GM23338 (cell line): ENCODE measurements around the gene NEK11.

Experiments used
- EZH2 ChIP-seq: fragments of 200-600 bp; sonication (generic); IDR thresholded peaks from one replicate; pipeline ENCODE4 v1.8.0; 2017; ENCODE audit warnings: antibody characterized with exemption, mild to moderate bottlenecking, low read depth; ENCODE audit not compliant: unreplicated experiment
- POLR2AphosphoS5 ChIP-seq: IDR thresholded peaks from 2 replicates; pipeline ENCODE4 v1.6.1; 2016; ENCODE audit warnings: antibody characterized with exemption, low read depth
- ZNF114 ChIP-seq: fragments of 250-450 bp; sonication (Bioruptor Pico); IDR thresholded peaks from 2 replicates; pipeline ENCODE4 v1.5.0; 2020; ENCODE audit warnings: mild to moderate bottlenecking, moderate library complexity
- TF ChIP-seq, protein P1 (sequence below), 2 experiments: fragments of 200-600 bp in 1 of 2; sonication (generic) in 1 of 2; conservative IDR thresholded peaks; 2 replicates each; pipeline versions ENCODE4 v1.5.1 to v1.6.1; 2016 to 2017; ENCODE audit warnings: antibody characterized with exemption in 2 of 2, low read depth in 2 of 2, mild to moderate bottlenecking in 2 of 2, moderate library complexity in 1 of 2
- TF ChIP-seq, protein P2 (sequence below): IDR thresholded peaks from one replicate; pipeline ENCODE4 v1.6.1; 2018; ENCODE audit warnings: antibody characterized with exemption; ENCODE audit not compliant: unreplicated experiment

DNA sequence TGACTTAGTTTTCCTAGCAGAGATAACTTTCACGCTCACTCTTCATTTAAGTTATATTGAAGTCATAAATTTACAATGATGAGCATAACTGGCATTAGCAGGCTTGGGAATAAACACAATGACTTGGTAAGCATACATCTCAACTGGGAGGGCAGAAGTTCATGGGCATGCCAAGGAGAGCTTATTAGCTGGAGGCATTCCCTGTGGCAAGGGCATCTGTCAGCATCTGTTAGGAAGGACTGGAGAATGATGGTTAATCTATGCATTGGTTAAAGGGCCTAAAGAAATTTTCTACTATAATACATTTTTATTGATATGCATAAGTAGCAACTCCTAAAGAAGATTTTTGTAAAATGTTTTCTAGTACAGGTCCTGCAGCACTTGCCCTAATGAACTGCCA, 52.4 kb downstream of the NEK11 start:
- TF ChIP-seq, protein P1, sequence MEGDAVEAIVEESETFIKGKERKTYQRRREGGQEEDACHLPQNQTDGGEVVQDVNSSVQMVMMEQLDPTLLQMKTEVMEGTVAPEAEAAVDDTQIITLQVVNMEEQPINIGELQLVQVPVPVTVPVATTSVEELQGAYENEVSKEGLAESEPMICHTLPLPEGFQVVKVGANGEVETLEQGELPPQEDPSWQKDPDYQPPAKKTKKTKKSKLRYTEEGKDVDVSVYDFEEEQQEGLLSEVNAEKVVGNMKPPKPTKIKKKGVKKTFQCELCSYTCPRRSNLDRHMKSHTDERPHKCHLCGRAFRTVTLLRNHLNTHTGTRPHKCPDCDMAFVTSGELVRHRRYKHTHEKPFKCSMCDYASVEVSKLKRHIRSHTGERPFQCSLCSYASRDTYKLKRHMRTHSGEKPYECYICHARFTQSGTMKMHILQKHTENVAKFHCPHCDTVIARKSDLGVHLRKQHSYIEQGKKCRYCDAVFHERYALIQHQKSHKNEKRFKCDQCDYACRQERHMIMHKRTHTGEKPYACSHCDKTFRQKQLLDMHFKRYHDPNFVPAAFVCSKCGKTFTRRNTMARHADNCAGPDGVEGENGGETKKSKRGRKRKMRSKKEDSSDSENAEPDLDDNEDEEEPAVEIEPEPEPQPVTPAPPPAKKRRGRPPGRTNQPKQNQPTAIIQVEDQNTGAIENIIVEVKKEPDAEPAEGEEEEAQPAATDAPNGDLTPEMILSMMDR (conservative IDR thresholded peaks at IDR 0.05; ENCODE audit: low read depth in 2 of 2), result no peak
- TF ChIP-seq, protein P2, sequence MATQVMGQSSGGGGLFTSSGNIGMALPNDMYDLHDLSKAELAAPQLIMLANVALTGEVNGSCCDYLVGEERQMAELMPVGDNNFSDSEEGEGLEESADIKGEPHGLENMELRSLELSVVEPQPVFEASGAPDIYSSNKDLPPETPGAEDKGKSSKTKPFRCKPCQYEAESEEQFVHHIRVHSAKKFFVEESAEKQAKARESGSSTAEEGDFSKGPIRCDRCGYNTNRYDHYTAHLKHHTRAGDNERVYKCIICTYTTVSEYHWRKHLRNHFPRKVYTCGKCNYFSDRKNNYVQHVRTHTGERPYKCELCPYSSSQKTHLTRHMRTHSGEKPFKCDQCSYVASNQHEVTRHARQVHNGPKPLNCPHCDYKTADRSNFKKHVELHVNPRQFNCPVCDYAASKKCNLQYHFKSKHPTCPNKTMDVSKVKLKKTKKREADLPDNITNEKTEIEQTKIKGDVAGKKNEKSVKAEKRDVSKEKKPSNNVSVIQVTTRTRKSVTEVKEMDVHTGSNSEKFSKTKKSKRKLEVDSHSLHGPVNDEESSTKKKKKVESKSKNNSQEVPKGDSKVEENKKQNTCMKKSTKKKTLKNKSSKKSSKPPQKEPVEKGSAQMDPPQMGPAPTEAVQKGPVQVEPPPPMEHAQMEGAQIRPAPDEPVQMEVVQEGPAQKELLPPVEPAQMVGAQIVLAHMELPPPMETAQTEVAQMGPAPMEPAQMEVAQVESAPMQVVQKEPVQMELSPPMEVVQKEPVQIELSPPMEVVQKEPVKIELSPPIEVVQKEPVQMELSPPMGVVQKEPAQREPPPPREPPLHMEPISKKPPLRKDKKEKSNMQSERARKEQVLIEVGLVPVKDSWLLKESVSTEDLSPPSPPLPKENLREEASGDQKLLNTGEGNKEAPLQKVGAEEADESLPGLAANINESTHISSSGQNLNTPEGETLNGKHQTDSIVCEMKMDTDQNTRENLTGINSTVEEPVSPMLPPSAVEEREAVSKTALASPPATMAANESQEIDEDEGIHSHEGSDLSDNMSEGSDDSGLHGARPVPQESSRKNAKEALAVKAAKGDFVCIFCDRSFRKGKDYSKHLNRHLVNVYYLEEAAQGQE, result no peak
- no peak for TF ChIP-seq ZNF114
- no peak for TF ChIP-seq POLR2AphosphoS5
- TF ChIP-seq EZH2, result no peak
